ENCODE measurements around the gene NEDD8.
A peak's percentile ranks its signal among the peaks of the same experiment; 100 is the strongest.

Gene NEDD8

DNA sequence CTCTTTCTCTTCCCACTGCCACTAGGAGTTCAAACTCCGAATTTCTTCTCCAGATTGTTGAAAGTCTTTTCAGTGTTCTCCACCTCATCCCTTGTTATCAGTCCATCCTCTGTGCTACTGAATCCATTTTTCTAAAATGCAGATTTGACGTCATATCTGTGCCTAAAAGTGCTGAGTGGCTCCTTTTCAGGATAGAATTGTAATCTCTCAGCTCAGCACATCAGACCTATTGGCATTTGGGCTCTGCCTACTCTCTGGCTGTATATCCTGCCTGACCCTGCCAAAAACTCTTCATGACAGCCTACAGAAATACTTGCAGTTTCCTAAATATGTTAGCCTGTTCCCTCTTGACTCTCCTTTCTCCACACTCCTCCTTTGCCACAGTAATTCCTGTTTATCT is 40.3 kb upstream of the NEDD8 start:
- Histone ChIP-seq H3K4me1 (ENCODE audit: control insufficient read depth, insufficient read depth, low read length, poor library complexity, severe bottlenecking) (peaks cover 25% of the 10 kb centered on the region), H3K36me3 (ENCODE audit: control insufficient read depth, insufficient read depth, low read length) (peaks cover 14% of the 10 kb centered on the region), H3K9me3 (ENCODE audit: control insufficient read depth, low read length) (no peaks in the 10 kb centered on the region), H3K4me3 (ENCODE audit: insufficient read depth, low read depth, low read length, poor library complexity, severe bottlenecking) (peak overlapping the region; percentile 5), H3K27ac (ENCODE audit: insufficient read depth, low read length, poor library complexity, severe bottlenecking) (peak overlapping the region; percentile 89), H3K27me3 (replicated peaks; ENCODE audit: control insufficient read depth, insufficient read depth, low read length, poor library complexity, severe bottlenecking) (no peaks in the 10 kb centered on the region)
- no peak for DNase-seq

DNA sequence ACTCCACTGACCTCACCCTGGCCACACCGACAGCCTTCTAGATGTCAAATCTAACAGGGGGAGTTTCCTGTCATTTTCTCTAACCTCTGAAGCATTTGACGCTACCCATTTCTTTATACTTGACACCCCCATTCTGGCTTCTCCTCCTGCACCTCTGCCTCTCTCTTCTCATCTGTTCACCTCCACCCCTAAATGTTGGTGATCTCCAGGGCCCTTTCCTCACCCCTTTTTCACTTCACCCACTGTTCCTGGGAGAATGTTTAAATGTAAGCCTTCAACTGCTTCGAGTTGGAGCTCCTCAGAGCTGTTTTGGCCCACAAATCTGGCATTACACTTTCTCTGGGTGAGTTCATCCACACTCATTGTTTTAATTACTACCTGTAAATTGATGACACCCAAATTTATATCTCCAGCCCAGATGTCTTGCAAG is 39.7 kb upstream of the NEDD8 start:
- H3K36me3 ChIP-seq (ENCODE audit: control insufficient read depth, insufficient read depth, low read length): peaks cover 20% of the 10 kb centered on the region
- H3K9me3 ChIP-seq (ENCODE audit: control insufficient read depth, low read length): no peaks in the 10 kb centered on the region
- DNase-seq: no peak
- peak overlapping the region; percentile 89 for H3K27ac ChIP-seq (ENCODE audit: insufficient read depth, low read length, poor library complexity, severe bottlenecking)
- H3K4me1 ChIP-seq (ENCODE audit: control insufficient read depth, insufficient read depth, low read length, poor library complexity, severe bottlenecking): peaks cover 25% of the 10 kb centered on the region
- peak overlapping the region; percentile 5 for H3K4me3 ChIP-seq (ENCODE audit: insufficient read depth, low read depth, low read length, poor library complexity, severe bottlenecking)
- H3K27me3 ChIP-seq (replicated peaks; ENCODE audit: control insufficient read depth, insufficient read depth, low read length, poor library complexity, severe bottlenecking): no peaks in the 10 kb centered on the region

GRCh38 chr14:24271134-24271833 is 39.1 kb upstream of the NEDD8 start, which contains the start of gene RABGGTA:
TSS of gene RABGGTA (minus strand) at chr14:24271597. CDS start at chr14:24271115, 482 bp downstream.
- peak within 1 kb of the TSS; percentile 76 for H3K4me3 ChIP-seq (ENCODE audit: insufficient read depth, low read depth, low read length, poor library complexity, severe bottlenecking)

GRCh38 chr14:24270537-24271133 is 38.5 kb upstream of the NEDD8 start:
- no peaks in the 10 kb centered on the region for H3K9me3 ChIP-seq (ENCODE audit: control insufficient read depth, low read length)
- peak overlapping the region; percentile 89 for H3K27ac ChIP-seq (ENCODE audit: insufficient read depth, low read length, poor library complexity, severe bottlenecking)
- peak overlapping the region; percentile 76 for H3K4me3 ChIP-seq (ENCODE audit: insufficient read depth, low read depth, low read length, poor library complexity, severe bottlenecking)
- H3K4me1 ChIP-seq (ENCODE audit: control insufficient read depth, insufficient read depth, low read length, poor library complexity, severe bottlenecking): peaks cover 25% of the 10 kb centered on the region
- no peak for DNase-seq
- peaks cover 32% of the 10 kb centered on the region for H3K36me3 ChIP-seq (ENCODE audit: control insufficient read depth, insufficient read depth, low read length)
- no peaks in the 10 kb centered on the region for H3K27me3 ChIP-seq (replicated peaks; ENCODE audit: control insufficient read depth, insufficient read depth, low read length, poor library complexity, severe bottlenecking)

More at GRCh38 chr14:24271134-24271833, 39.1 kb upstream of the NEDD8 start, which contains the start of gene RABGGTA:
- peak; percentile 86 to 87 (median 86) for DNase-seq
- Histone ChIP-seq H3K36me3 (ENCODE audit: control insufficient read depth, insufficient read depth, low read length) (peaks cover 26% of the 10 kb centered on the region), H3K27ac (ENCODE audit: insufficient read depth, low read length, poor library complexity, severe bottlenecking) (peak within 1 kb of the TSS; percentile 89), H3K4me1 (ENCODE audit: control insufficient read depth, insufficient read depth, low read length, poor library complexity, severe bottlenecking) (peaks cover 25% of the 10 kb centered on the region), H3K9me3 (ENCODE audit: control insufficient read depth, low read length) (no peaks in the 10 kb centered on the region), H3K27me3 (replicated peaks; ENCODE audit: control insufficient read depth, insufficient read depth, low read length, poor library complexity, severe bottlenecking) (no peaks in the 10 kb centered on the region)

DNA sequence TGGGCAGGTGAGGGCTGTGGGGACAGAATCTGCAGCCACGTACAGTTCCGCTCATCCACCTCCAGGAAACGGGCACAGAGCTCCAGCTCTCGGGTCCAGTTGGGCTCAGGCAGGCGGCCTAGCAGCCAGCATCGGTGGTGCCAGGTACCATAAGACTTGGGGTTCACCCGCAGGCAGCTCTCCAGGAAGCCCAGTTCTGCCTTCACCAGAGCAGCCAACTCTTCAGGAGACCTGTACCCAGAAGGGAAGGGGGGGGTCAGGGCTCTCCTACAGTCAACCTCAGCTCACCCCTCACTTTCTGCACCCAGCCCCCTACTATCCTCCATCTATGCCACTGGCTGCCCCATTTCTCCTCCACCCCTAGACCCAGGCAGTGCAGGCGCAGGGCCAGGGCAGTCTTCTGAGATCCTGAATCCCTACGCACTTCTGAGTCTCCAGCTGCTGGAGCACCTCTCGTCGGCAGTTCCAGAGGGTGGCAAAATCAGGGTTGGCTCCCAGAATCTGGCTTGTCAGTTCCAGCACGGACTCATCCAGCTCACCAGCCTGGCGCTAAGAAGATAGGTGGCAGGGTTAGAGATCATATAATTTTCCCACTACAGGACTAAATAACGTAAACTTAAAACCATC is 37.9 kb upstream of the NEDD8 start:
- no peak for DNase-seq
- H3K27ac ChIP-seq (ENCODE audit: insufficient read depth, low read length, poor library complexity, severe bottlenecking): no peak overlapping the region
- no peak overlapping the region for H3K4me3 ChIP-seq (ENCODE audit: insufficient read depth, low read depth, low read length, poor library complexity, severe bottlenecking)
- H3K4me1 ChIP-seq (ENCODE audit: control insufficient read depth, insufficient read depth, low read length, poor library complexity, severe bottlenecking): peaks cover 25% of the 10 kb centered on the region
- H3K27me3 ChIP-seq (replicated peaks; ENCODE audit: control insufficient read depth, insufficient read depth, low read length, poor library complexity, severe bottlenecking): no peaks in the 10 kb centered on the region
- peaks cover 35% of the 10 kb centered on the region for H3K36me3 ChIP-seq (ENCODE audit: control insufficient read depth, insufficient read depth, low read length)
- H3K9me3 ChIP-seq (ENCODE audit: control insufficient read depth, low read length): no peaks in the 10 kb centered on the region

- no peaks in the 10 kb centered on the region for H3K27me3 ChIP-seq (replicated peaks; ENCODE audit: control insufficient read depth, insufficient read depth, low read length, poor library complexity, severe bottlenecking)
- H3K9me3 ChIP-seq (ENCODE audit: control insufficient read depth, low read length): no peaks in the 10 kb centered on the region
- no peak overlapping the region for H3K4me3 ChIP-seq (ENCODE audit: insufficient read depth, low read depth, low read length, poor library complexity, severe bottlenecking)
- H3K27ac ChIP-seq (ENCODE audit: insufficient read depth, low read length, poor library complexity, severe bottlenecking): no peak overlapping the region
- H3K36me3 ChIP-seq (ENCODE audit: control insufficient read depth, insufficient read depth, low read length): peaks cover 35% of the 10 kb centered on the region
- DNase-seq: no peak
- peaks cover 25% of the 10 kb centered on the region for H3K4me1 ChIP-seq (ENCODE audit: control insufficient read depth, insufficient read depth, low read length, poor library complexity, severe bottlenecking)
These were observed 37.2 kb upstream of the NEDD8 start for GRCh38 chr14:24269368-24269767.

GRCh38 chr14:24268225-24268624 is 36.1 kb upstream of the NEDD8 start:
- H3K27ac ChIP-seq (ENCODE audit: insufficient read depth, low read length, poor library complexity, severe bottlenecking): no peak overlapping the region
- H3K9me3 ChIP-seq (ENCODE audit: control insufficient read depth, low read length): no peaks in the 10 kb centered on the region
- no peak overlapping the region for H3K4me3 ChIP-seq (ENCODE audit: insufficient read depth, low read depth, low read length, poor library complexity, severe bottlenecking)
- H3K4me1 ChIP-seq (ENCODE audit: control insufficient read depth, insufficient read depth, low read length, poor library complexity, severe bottlenecking): peaks cover 18% of the 10 kb centered on the region
- DNase-seq: no peak
- H3K27me3 ChIP-seq (replicated peaks; ENCODE audit: control insufficient read depth, insufficient read depth, low read length, poor library complexity, severe bottlenecking): no peaks in the 10 kb centered on the region
- H3K36me3 ChIP-seq (ENCODE audit: control insufficient read depth, insufficient read depth, low read length): peaks cover 35% of the 10 kb centered on the region

GRCh38 chr14:24267516-24267915 is 35.3 kb upstream of the NEDD8 start:
- Histone ChIP-seq H3K4me1 (ENCODE audit: control insufficient read depth, insufficient read depth, low read length, poor library complexity, severe bottlenecking) (peaks cover 17% of the 10 kb centered on the region), H3K4me3 (ENCODE audit: insufficient read depth, low read depth, low read length, poor library complexity, severe bottlenecking) (no peak overlapping the region), H3K27ac (ENCODE audit: insufficient read depth, low read length, poor library complexity, severe bottlenecking) (no peak overlapping the region), H3K9me3 (ENCODE audit: control insufficient read depth, low read length) (no peaks in the 10 kb centered on the region), H3K36me3 (ENCODE audit: control insufficient read depth, insufficient read depth, low read length) (peaks cover 35% of the 10 kb centered on the region), H3K27me3 (replicated peaks; ENCODE audit: control insufficient read depth, insufficient read depth, low read length, poor library complexity, severe bottlenecking) (no peaks in the 10 kb centered on the region)
- DNase-seq: no peak

DNA sequence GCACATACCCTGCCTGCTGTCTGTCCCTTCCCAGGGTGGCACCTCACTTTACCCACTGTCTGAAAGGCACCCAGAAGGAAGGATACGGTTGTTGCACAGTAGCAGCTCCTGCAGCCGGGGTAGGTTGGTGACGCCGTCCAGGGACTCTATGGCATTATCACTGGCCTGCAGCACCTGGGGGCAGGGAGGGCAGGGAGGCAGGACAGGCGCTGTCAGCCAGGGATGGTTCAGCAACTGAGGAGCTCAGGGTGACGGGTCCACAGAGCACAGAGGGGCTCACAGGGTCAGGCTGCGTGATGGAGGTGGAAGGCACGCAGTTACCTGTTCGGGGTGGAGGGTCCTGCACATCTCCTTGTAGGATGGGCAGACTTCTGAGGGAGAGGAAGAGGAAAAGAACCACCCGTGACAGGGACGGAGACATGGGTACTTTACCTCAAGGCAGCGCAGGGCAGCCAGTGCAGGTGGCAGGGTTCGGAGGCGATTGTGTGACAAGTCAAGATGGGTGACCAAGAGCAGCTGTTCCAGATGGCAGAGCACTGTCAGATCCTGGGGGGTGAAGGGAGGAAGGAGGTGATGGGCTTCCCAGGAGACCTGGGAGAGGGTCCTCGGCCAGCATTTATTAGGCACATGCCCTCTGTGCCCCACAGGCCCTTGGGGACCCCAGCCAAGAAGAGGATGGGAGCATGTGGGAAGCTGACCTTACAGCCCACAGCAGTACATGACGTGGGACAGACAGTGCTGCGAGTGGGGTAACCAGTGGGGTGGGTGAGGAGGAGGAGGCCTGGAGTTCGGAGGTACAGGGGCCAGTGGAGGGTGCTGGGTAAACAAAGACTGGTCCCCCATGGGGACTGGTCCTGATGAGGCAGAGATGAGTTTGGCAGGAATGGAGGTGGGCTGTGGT is 34.4 kb upstream of the NEDD8 start:
- no peak overlapping the region for H3K27ac ChIP-seq (ENCODE audit: insufficient read depth, low read length, poor library complexity, severe bottlenecking)

More for the DNA sequence above, 34.4 kb upstream of the NEDD8 start:
- H3K4me1 ChIP-seq (ENCODE audit: control insufficient read depth, insufficient read depth, low read length, poor library complexity, severe bottlenecking): peaks cover 9% of the 10 kb centered on the region
- H3K27me3 ChIP-seq (replicated peaks; ENCODE audit: control insufficient read depth, insufficient read depth, low read length, poor library complexity, severe bottlenecking): no peaks in the 10 kb centered on the region
- no peaks in the 10 kb centered on the region for H3K9me3 ChIP-seq (ENCODE audit: control insufficient read depth, low read length)
- peaks cover 35% of the 10 kb centered on the region for H3K36me3 ChIP-seq (ENCODE audit: control insufficient read depth, insufficient read depth, low read length)
- DNase-seq: no peak
- H3K4me3 ChIP-seq (ENCODE audit: insufficient read depth, low read depth, low read length, poor library complexity, severe bottlenecking): no peak overlapping the region

Measured in effector memory CD4-positive, alpha-beta T cell (primary cell).